IPS-NIHi7 (cell line): ENCODE data around the gene CHCHD3.

Source experiments
- DNase-seq: peaks from one replicate; pipeline ENCODE4 v3.0.0; 2012; ENCODE audit warnings: mixed read lengths; ENCODE audit errors: extremely low spot score

The CHCHD3 gene

DNA sequence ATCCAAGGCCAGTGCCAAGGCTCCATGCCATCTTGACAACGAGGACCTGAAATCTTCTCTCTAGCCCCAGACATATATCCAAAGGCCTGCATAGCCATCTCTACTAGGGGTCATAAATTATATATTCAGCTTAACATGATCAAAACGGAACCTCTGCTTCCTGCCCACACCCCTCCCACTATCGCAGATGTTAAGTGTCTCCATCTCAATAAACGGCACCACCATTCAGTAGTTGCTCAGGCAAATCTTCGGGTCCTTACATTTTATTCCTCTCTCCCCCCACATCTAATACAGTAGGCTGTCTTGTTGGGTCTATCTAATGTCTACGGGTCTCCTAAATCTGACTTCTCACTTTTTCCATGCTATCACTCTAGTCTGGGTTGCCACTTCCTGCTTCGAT lies 304.5 kb downstream of the CHCHD3 start:
- no peak for DNase-seq

DNA sequence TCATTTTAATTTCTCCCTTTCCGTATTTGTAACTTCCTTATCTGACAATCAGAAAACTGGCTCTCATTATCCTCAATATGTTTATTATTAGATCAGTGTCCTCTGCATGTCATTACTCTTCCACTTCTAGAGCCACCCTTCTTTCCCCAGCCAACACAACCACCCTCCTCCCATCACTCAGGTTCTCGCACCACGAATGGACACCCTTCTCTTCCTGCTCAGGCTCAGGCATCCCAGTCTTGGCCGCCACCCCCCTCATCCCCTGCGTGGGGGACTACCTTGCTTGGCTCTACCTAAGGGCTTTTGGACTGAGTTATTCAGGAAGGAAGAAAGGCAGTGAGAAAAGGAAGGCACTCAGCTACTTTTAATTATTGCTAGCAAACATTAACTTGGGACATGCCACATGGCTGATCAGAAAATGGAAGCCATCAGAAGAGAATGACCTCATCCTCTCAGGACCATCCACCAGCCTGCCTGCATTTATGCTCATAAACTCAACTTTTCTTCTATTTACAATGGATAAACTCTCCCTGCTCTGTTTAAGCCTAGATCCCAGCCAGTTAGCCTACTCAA lies 305.8 kb downstream of the CHCHD3 start:
- no peak for DNase-seq

DNA sequence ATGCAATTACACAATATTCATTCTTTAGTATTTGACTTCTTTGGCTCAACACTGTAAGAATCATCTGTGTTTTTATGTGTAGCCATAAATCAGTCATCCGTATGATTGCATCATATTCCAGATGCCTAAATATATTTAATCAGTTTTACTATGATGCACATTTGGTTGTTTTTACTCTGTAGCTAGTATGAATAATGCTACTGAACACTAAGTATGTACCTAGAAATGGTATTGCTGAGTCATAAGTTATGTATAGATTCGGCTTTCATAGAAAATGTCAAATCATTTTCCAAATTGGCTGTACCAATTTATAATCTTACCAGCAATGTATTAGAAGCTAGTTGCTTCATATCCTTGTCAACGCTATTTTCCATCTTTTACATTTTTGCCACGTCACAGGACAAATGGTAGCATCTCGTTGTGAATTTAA lies 308.3 kb downstream of the CHCHD3 start:
- DNase-seq = no peak

DNA sequence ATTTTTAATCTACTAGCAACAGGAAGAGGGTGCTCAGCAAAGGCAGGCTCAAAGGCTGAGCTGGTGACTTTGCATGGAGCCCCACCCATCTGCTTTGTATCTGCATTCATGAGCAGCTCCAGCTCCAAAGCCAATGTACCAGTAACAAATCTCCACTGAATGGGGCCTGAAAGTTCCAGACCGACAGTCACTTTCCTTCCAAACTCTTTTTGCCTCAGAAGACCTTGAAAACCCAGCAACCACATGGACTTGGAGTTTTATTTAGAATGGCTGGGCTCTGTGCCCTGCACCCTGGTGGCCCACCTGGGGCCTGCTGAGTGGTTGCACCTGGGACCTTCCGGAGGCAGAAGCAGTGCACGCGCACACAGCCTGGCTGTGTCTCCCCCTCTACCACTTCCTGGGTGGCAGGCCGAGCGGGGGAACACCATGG lies 310.6 kb downstream of the CHCHD3 start:
- no peak for DNase-seq

DNA sequence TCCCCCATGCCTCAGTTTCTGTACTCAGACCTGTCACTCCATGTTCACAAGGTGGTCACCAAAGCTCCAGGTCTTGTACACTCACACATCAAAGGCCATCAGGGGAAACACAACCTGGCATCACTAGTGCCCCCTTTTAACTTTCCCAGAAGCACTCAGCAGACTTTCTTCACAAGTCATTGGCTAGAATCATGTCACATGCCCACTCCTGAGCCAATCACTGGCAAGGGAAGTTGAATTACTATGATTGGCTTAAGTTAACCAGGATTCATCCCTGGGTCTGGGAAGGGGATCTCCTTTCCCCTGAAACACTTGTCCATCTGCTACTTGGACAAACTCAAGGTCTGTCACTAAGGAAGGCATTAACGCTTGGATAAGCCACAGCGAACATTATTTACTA lies 311.8 kb downstream of the CHCHD3 start:
- no peak for DNase-seq

DNA sequence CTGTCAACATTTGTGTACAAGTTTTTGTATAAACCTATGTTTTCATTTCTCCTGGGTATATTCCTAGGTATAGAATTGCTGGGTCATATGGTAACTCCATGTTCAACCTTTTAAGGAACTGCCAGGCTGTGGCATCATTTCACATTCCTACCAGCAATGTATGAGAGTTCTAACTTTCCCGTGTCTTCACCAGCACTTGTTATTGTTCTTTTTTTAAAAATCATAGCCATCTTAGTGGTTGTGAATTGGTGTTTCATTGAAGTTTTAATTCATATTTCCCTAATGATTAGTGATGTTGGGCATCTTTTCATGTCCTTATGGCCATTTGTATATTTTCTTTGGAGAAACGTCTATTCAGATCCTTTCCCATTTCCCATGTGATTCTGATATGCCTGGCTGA lies 312.6 kb downstream of the CHCHD3 start:
- no peak for DNase-seq

DNA sequence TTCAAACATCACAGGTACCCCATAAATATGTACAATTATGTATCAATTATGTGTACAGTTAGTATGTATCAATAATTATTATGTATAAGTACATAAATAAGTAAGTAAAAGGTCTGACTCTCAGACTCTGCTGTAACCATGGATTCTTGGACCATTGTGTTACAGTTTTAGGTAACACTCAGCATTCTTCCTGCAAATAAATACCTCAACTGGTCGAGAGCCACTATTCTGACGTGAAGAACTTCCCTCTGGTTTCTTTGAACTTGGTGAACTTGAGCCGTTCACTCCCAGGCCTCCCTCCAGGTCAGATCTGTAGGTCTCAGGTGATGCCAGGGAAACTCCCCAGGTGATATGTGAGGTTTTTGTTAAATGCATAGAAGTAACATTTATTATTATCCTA lies 313.8 kb downstream of the CHCHD3 start:
- no peak for DNase-seq

DNA sequence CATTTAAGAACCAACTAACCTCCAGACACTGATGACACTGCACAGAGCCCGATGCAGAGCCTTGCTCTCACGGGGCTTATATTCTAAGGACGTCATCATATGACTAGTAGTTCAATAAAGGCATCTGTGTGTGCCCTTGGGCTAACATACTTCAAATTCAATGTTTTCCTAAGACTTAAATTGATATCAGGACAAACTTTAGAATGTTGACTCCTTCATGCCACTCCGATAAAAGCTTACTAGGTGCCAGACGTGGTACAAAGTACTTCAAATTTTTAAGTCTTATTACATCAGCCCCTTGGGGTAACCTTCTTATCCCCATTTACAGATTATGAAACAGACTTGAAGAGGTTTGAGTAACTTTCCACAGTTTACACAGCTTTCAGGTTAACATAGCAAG lies 314.5 kb downstream of the CHCHD3 start:
- DNase-seq = no peak

DNA sequence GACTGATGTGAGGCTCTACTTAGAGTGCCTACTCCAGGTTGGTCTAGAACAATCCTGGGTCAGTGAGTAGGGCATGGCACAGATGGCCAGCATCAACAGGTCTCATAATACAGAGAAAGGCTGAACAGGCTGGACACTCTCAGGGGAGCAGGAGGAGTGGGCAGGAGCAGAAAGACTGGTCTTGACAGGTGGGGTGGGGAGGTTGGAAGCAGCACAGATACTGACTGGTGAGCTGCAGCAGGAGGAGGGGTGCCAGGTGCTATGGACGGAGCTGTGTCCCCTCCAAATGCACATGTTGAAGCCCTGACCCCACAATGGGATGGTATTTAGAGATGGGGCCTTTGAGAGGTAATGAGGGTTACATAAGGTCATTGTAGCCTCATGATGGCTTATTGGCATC lies 315.2 kb downstream of the CHCHD3 start:
- no peak for DNase-seq

DNA sequence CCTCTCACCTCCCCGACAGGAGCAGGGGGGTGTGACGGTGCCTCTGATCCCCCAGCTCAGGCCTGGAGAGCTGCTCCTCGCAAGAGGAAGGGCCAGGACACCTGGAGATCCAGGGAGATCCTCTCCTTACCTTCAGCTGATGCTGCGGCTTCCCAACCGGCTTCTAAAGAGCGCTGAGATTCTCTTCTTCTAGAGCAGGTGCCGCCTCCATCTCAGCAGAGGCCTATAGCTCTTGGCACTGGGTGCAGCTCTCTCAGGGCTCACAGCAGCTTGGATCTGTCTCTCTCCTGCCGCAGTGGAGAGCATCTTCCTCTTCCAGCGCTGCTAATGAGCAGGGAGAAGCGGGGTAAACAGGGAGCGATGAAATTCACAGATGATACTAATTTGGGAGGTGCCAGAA lies 316.0 kb downstream of the CHCHD3 start:
- DNase-seq = no peak

DNA sequence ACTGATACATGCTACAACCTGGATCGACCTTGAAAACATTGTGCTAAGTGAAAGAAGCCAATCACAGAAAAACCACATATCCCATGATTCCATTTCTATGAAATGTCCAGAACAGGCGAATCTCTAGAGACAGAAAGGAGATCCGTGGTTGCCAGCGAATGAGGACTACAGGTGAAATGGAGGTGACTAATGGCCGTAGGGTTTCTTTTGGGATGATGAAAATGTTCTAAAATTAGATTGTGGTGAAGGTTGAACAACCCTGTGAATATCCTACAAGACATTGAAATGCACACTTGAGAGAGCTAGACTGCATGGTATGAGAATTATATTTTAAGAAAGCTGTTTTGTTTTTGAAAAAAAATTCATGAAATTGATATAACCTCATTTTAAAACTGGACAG lies 317.1 kb downstream of the CHCHD3 start:
- DNase-seq = no peak

DNA sequence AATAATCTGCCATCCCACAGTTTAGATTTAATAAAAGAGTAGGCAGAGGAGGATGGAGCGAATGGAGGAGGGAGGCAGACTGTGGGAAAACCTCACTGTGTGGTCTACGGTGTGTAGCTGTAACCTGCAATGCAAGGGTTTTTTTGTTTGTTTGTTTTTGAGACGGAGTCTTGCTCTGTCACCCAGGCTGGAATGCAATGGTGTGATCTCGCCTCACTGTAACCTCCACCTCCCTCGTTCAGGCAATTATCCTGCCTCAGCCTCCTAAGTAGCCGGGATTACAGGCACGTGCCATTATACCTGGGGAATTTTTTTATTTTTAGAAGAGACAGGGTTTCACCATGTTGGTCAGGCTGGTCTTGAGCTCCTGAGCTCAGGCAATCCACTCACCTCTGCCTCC lies 321.0 kb downstream of the CHCHD3 start:
- DNase-seq = no peak

DNA sequence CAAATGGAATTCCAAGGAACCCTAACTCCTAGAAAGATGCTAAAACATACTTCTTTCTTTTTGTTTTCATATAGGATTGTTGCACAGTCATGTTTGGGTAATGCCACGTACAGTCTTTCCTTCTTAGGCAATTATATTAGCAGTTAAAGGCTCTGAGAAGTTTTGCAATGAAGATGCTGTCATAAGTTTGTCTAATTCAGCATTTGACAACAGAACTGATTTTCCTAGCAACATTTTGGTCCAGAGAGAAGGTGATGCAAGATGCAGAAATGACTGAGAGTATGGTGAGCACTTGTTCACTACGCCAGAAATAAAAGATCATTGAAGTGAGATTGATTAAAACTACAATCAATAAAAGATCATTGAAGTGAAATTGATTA lies 321.7 kb downstream of the CHCHD3 start:
- DNase-seq = no peak

DNA sequence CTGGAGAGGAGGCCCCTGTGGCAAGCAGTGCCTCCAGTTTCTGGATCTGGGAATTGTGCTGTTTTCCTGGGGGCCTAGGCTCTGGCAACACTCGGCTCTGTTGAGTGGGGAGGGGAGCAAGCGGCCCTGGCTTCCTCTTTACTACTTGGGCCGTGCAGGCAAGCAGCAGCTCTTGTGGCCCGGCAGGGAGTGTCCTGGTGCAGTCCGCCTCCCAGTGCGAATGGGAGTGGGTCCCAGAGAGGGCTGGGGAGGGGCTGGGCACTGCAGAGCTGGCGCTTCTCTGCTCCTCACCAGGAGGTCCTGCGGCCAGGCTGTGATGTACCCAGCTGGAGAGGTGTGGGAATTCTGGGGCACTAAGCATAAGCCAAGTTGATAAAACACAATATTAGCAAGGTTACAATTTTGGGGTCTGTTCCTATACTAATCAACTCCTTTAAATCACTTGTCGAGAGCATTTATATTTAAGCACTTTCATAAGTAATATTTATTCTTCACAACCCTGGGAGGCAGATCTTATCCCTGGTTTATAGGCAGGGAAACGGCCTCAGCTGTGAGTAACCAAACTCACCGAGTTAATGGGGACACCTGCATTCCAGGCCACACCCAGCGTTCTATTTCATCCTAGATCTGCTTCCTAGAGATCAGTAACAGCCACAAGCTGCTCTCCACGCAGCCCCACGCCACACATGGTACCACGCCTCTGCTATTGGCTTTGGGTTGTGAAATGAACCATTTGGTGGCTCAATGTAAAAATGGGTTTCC lies 322.2 kb downstream of the CHCHD3 start:
- DNase-seq = peak; percentile 34

DNA sequence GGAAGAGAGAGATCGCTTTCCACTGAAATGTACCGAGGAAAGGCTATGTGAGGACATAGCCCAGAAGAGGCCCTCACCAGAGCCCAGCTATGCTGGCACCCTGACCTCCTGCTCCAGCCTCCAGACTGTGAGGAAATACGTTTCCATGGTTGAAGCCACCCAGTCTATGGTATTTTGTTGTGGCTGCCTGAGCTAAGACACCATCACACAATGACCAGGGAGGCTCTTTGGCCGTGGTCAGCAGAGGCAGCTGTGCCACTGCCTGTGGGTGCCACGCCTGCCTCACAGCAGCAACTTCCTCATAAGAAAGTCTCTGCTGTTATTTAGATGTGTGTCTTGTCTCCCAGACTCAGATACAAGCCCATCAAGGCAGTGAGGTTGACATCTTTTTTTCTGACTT lies 322.9 kb downstream of the CHCHD3 start:
- DNase-seq = no peak

DNA sequence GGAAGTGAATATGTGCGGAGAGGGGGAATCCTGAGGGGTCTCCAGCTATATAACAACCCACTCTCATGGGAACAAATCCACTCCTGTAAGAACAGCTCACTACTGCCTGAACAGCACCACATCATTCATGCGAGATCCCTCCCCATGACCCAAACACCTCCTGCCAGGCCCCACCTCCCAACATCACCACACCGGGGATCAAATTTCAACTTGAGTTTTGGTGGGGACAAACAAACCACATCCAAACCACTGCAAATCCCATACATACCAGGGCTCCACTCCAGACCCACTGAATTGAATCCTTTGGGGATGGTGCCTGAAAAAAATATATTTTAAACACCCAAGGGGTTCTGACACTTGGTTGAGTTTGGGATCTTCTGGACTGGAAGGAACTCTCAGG lies 324.1 kb downstream of the CHCHD3 start:
- DNase-seq = no peak

DNA sequence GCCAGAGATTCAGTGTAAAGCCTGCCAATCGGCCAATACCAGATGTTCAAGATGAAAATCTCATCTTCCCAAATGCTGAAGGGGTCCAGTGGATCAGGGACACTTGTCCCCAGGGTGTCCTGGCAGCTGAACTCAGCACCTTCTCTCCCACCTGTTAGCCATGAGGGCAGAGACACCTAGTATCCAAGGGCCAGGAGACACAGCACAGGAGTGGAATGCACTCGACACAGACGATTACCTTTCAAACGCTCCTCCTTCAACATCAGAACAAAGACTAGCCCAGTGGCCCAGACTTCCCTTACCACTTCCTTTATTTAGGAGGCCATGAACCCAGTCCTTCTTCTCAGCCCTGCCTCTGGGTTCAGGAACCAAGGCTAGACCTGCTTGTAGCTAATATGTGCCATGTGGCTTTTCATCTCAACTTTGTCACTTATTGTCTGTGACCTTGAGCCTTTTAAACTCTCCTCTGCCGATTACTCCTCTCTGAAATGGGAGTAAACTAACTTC lies 325.4 kb downstream of the CHCHD3 start:
- DNase-seq = no peak

DNA sequence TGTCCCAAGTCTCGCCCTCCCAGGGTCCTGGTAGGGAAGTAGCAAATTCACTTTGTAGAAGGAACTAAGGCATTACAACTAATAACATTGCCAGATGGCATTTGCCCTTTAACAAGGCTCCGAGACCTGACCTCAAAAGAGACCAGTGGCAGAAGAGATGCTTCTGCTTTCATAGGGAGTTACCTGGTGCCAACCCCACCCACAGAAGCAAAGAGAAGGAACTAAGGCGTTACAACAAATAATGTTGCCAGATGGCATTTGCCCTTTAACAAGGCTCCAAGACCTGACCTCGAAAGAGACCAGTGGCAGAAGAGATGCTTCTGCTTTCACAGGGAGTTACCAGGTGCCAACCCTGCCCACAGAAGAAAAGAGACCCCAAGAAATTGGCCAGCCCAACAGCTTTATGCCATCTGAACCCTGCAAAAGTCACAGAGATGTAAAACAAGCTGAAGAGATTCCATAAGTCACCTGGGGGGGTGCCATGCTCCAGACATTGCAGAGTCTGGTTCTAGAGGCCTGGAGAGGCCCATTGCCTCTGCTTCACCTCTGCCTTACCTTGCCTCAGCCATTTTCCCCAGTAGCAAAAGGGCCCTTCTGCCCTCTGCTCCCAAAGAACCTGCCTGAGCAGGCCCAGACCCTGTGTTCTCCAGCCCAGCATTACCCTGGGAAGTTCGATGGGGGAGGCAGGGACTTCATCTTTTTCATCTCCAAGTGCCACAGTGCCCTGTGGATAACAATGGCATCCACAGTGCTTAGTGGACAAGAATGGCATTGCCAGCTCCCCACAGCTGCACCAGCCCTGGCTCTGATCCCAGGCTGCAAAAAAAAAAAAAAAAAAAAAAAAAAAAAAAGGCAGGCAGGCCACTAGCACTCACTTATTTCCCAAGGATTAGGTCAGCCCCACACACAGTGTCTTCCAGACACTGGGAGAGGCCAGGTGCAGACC lies 326.1 kb downstream of the CHCHD3 start:
- no peak for DNase-seq

DNA sequence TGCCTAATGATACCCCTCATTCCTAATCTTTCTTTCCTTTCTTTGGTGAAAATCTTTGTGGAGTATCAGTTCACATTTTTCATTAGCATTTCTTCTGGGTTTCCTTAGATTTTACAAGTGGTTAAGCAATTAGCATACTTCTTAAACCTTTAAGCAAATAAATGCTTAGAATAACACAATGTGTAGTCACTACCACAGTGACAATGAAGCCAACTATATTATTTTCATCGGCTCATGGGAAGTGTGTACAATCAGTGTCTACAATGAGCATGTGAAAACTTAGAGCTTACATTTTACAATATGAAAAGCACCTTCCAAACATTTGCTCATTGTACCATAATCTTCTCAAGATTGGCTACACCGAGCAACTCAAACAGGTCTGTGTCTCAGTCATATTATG lies 329.5 kb downstream of the CHCHD3 start:
- no peak for DNase-seq

DNA sequence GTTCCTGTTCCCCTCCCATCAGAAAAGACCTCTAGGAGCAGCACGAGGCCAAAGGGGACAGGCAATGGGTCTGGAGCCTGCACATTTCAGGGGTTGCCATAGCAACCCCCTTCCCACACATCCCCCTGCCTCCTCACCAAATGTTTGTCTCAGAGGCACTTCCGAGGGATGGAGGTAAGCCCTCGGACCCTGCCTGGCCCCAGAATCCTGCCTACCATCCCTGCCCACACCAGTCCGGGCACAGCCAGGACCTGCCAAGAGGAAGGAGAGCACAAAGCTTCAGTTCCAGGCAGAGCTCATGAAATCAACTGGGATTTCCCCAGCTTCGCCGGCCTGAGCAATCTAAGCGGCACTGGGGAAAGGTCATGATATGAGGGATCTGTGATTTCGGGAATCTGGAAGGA lies 330.6 kb downstream of the CHCHD3 start:
- peak; percentile 54 for DNase-seq

DNA sequence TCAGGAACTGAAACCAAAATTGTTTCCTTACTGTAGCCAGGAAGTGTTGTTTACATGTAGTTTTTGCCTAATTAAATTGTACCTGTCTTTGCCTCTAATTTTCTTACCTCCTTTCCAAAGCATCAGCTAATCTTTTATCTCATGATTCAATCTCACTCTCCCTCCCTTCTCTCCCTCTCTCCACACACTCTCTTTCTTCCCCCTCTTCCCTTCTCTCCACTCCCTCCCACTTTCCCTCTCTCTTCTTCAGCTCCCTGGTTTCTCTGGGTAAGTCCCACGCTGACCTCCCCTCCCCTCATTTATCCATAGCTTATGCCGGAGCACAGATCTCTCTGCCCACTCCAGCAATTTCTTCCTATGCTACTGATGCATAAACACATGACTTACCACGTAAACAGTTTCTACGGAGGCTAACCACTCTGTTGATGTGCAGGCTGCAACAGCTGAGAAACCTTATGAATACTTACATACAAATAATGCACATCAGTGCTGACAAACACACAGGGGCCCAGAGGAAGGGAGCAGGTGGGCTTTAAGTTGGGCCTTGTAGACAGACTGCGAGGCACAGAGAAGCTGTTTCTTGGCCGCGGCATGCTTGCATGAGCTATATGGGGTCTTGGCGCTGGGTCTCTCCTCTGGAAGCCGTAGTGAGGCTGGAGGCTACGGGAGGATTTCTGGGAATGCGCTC lies 331.2 kb downstream of the CHCHD3 start:
- no peak for DNase-seq

DNA sequence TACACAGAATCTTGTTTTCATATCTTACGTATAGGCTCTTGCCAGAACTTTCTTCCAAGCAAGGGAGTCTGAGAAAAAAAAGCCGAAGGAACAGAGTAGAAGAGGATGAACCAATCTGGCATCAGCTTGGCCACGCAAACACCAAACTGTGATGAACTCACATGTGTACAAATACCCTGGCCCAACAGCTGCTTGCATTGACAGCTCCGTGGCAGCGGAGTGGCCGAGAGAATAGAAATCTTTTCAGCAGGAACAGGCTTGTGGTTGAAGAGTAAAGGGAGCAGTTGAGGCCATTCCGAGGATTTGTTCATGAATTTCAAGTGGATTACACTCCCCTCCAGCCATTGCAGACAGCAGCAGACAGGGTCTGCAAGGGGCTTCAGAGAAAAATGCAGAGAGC lies 331.8 kb downstream of the CHCHD3 start:
- DNase-seq = no peak
